ENCODE results near the gene GTPBP3. TPM values are rescaled to one million over a fixed set of nuclear protein-coding genes. Genes with fewer than 3 reads are reported as not detected.

The GTPBP3 gene
- total and polyA plus RNA-seq, 2 of the 13 experiments (the other 11 are each of a cell fraction or from before 2014, with no cell fraction given) = 17.5 to 30.0 TPM

GRCh38 chr19:17336872-17337674 is at the start of gene GTPBP3 (continued):
- TF ChIP-seq ZNF576 (CRISPR knock-in tag; IDR thresholded peaks at IDR 0.05) = 0 out of 2 replicates have a peak, but pooled peaks have one; percentile 21
- TF ChIP-seq ZXDC (CRISPR knock-in tag; IDR thresholded peaks at IDR 0.05) = no peak
- TF ChIP-seq, protein P1, sequence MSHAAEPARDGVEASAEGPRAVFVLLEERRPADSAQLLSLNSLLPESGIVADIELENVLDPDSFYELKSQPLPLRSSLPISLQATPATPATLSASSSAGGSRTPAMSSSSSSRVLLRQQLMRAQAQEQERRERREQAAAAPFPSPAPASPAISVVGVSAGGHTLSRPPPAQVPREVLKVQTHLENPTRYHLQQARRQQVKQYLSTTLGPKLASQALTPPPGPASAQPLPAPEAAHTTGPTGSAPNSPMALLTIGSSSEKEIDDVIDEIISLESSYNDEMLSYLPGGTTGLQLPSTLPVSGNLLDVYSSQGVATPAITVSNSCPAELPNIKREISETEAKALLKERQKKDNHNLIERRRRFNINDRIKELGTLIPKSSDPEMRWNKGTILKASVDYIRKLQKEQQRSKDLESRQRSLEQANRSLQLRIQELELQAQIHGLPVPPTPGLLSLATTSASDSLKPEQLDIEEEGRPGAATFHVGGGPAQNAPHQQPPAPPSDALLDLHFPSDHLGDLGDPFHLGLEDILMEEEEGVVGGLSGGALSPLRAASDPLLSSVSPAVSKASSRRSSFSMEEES (CRISPR knock-in tag; IDR thresholded peaks at IDR 0.05) = peak; percentile 9
- TF ChIP-seq, protein P2, sequence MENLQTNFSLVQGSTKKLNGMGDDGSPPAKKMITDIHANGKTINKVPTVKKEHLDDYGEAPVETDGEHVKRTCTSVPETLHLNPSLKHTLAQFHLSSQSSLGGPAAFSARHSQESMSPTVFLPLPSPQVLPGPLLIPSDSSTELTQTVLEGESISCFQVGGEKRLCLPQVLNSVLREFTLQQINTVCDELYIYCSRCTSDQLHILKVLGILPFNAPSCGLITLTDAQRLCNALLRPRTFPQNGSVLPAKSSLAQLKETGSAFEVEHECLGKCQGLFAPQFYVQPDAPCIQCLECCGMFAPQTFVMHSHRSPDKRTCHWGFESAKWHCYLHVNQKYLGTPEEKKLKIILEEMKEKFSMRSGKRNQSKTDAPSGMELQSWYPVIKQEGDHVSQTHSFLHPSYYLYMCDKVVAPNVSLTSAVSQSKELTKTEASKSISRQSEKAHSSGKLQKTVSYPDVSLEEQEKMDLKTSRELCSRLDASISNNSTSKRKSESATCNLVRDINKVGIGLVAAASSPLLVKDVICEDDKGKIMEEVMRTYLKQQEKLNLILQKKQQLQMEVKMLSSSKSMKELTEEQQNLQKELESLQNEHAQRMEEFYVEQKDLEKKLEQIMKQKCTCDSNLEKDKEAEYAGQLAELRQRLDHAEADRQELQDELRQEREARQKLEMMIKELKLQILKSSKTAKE (CRISPR knock-in tag; IDR thresholded peaks at IDR 0.05; ENCODE audit: borderline replicate concordance) = no peak
- TF ChIP-seq ZNF839 (CRISPR knock-in tag; IDR thresholded peaks at IDR 0.05; ENCODE audit: borderline replicate concordance) = no peak
- TF ChIP-seq GRHL1 (CRISPR knock-in tag; conservative IDR thresholded peaks at IDR 0.05) = no peak
- no peak for TF ChIP-seq ZNF224 (CRISPR knock-in tag; IDR thresholded peaks at IDR 0.05)
- TF ChIP-seq PHF20 (CRISPR knock-in tag; IDR thresholded peaks at IDR 0.05) = peak; percentile 80
- peak; percentile 66; the same call in 1 of the 2 replicates for TF ChIP-seq MAZ (IDR thresholded peaks at IDR 0.05; ENCODE audit: borderline replicate concordance, low read depth, low read length)
- TF ChIP-seq MAZ (CRISPR knock-in tag; IDR thresholded peaks at IDR 0.05; ENCODE audit: low read depth) = peak; percentile 61; the same call in 1 of the 2 replicates
- no peak for TF ChIP-seq CBFB (CRISPR knock-in tag; IDR thresholded peaks at IDR 0.05)
- TF ChIP-seq KLF15 (CRISPR knock-in tag; IDR thresholded peaks at IDR 0.05; ENCODE audit: borderline replicate concordance) = no peak
- TF ChIP-seq, protein P3, sequence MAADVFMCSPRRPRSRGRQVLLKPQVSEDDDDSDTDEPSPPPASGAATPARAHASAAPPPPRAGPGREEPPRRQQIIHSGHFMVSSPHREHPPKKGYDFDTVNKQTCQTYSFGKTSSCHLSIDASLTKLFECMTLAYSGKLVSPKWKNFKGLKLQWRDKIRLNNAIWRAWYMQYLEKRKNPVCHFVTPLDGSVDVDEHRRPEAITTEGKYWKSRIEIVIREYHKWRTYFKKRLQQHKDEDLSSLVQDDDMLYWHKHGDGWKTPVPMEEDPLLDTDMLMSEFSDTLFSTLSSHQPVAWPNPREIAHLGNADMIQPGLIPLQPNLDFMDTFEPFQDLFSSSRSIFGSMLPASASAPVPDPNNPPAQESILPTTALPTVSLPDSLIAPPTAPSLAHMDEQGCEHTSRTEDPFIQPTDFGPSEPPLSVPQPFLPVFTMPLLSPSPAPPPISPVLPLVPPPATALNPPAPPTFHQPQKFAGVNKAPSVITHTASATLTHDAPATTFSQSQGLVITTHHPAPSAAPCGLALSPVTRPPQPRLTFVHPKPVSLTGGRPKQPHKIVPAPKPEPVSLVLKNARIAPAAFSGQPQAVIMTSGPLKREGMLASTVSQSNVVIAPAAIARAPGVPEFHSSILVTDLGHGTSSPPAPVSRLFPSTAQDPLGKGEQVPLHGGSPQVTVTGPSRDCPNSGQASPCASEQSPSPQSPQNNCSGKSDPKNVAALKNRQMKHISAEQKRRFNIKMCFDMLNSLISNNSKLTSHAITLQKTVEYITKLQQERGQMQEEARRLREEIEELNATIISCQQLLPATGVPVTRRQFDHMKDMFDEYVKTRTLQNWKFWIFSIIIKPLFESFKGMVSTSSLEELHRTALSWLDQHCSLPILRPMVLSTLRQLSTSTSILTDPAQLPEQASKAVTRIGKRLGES (CRISPR knock-in tag; IDR thresholded peaks at IDR 0.05; ENCODE audit: borderline replicate concordance) = no peak
- 0 out of 2 replicates have a peak, but pooled peaks have one; percentile 11 for TF ChIP-seq ZNF12 (CRISPR knock-in tag; IDR thresholded peaks at IDR 0.05)
- TF ChIP-seq ZNF235 (CRISPR knock-in tag; IDR thresholded peaks at IDR 0.05; ENCODE audit: borderline replicate concordance) = 0 out of 2 replicates have a peak, but pooled peaks have one; percentile 43
- no peak for TF ChIP-seq EHMT2 (IDR thresholded peaks at IDR 0.05; ENCODE audit: borderline replicate concordance, low read depth, low read length)
